MM.1S (cell line): ENCODE data around the gene CDH12.

Experiments used
- DNase-seq: peaks from one replicate; pipeline ENCODE4 v3.0.0-alpha.2; 2015
- H2AFZ ChIP-seq: fragments of 300-600 bp; sonication (generic); 2 replicates; pipeline ENCODE4 v1.6.0; 2016; ENCODE audit warnings: antibody characterized with exemption, low read length
- H3F3A ChIP-seq: fragments of 300-600 bp; sonication (generic); 2 replicates; pipeline ENCODE4 v1.6.1; 2016; ENCODE audit warnings: mild to moderate bottlenecking, antibody characterized with exemption, low read length, moderate library complexity, mixed read lengths; ENCODE audit not compliant: insufficient read depth
- H3K27ac ChIP-seq: fragments of 300-600 bp; sonication (generic); 2 replicates; pipeline ENCODE4 v1.5.1; 2016; ENCODE audit warnings: mild to moderate bottlenecking, low read length
- H3K27me3 ChIP-seq: fragments of 300-600 bp; sonication (generic); replicated peaks from 2 replicates; pipeline ENCODE4 v1.6.0; 2016; ENCODE audit warnings: low read length; ENCODE audit not compliant: insufficient read depth
- H3K36me3 ChIP-seq: fragments of 300-600 bp; sonication (generic); replicated peaks from 2 replicates; pipeline ENCODE4 v1.6.1; 2016; ENCODE audit warnings: mild to moderate bottlenecking, low read length, mixed read lengths; ENCODE audit not compliant: insufficient read depth
- H3K4me1 ChIP-seq: fragments of 300-600 bp; sonication (generic); 2 replicates; pipeline ENCODE4 v1.6.1; 2016; ENCODE audit warnings: low read length, mixed read lengths
- H3K4me2 ChIP-seq: fragments of 300-600 bp; sonication (generic); 2 replicates; pipeline ENCODE4 v1.6.0; 2016; ENCODE audit warnings: low read depth, low read length
- H3K4me3 ChIP-seq: fragments of 300-600 bp; sonication (generic); 2 replicates; pipeline ENCODE4 v1.5.1; 2016; ENCODE audit warnings: low read length, mixed read lengths
- H3K79me2 ChIP-seq: fragments of 300-600 bp; sonication (generic); 2 replicates; pipeline ENCODE4 v1.6.1; 2016; ENCODE audit warnings: mixed run types, low read length, mixed read lengths
- H3K9ac ChIP-seq: fragments of 300-600 bp; sonication (generic); 2 replicates; pipeline ENCODE4 v1.6.1; 2016; ENCODE audit warnings: low read length, mixed read lengths
- H3K9me2 ChIP-seq: fragments of 300-600 bp; sonication (generic); replicated peaks from 2 replicates; pipeline ENCODE4 v1.6.1; 2016; ENCODE audit warnings: mild to moderate bottlenecking, low read length, mixed read lengths; ENCODE audit not compliant: insufficient read depth
- H3K9me3 ChIP-seq: fragments of 300-600 bp; sonication (generic); replicated peaks from 2 replicates; pipeline ENCODE4 v1.6.1; 2016; ENCODE audit warnings: mild to moderate bottlenecking, low read length, mixed read lengths; ENCODE audit not compliant: insufficient read depth
- H4K20me1 ChIP-seq: fragments of 300-600 bp; sonication (generic); 2 replicates; pipeline ENCODE4 v1.6.1; 2016; ENCODE audit warnings: mild to moderate bottlenecking, low read length, moderate library complexity, mixed read lengths; ENCODE audit not compliant: insufficient read depth
- EZH2 ChIP-seq: fragments of 300-600 bp; sonication (generic); optimal IDR thresholded peaks from 2 replicates; pipeline ENCODE3; 2017; ENCODE audit warnings: low read depth, mild to moderate bottlenecking, antibody characterized with exemption, low read length, mixed read lengths
- EZH2phosphoT487 ChIP-seq: fragments of 300-600 bp; sonication (generic); IDR thresholded peaks from 2 replicates; pipeline ENCODE4 v1.6.1; 2018; ENCODE audit warnings: antibody characterized with exemption, low read length
- TF ChIP-seq, protein P1 (sequence below): fragments of 300-600 bp; sonication (generic); IDR thresholded peaks from 2 replicates; pipeline ENCODE4 v1.5.1; 2016; ENCODE audit warnings: antibody characterized with exemption, low read length, mixed read lengths

The CDH12 gene

DNA sequence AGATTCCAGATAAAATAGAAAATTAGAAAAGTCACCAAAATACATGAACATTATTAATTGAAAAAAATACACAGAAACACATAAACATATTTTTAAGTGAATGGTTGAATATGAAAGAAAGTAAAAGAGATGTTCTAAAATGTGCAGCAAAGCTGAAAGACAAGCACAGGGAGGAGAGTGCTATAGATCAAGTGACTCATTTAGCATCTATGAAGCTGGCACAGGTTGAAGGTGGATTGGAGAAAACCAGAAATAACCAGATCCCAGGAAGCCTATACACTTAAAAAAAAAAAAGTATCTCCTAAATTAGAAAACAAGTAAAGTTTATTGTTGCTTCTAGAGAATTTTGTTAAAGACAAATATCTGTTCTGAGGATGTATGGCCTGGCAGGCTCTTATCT is 338.9 kb downstream of the CDH12 start:
- DNase-seq: no peak
- TF ChIP-seq EZH2 (no peak), EZH2phosphoT487 (no peak)
- TF ChIP-seq, protein P1, sequence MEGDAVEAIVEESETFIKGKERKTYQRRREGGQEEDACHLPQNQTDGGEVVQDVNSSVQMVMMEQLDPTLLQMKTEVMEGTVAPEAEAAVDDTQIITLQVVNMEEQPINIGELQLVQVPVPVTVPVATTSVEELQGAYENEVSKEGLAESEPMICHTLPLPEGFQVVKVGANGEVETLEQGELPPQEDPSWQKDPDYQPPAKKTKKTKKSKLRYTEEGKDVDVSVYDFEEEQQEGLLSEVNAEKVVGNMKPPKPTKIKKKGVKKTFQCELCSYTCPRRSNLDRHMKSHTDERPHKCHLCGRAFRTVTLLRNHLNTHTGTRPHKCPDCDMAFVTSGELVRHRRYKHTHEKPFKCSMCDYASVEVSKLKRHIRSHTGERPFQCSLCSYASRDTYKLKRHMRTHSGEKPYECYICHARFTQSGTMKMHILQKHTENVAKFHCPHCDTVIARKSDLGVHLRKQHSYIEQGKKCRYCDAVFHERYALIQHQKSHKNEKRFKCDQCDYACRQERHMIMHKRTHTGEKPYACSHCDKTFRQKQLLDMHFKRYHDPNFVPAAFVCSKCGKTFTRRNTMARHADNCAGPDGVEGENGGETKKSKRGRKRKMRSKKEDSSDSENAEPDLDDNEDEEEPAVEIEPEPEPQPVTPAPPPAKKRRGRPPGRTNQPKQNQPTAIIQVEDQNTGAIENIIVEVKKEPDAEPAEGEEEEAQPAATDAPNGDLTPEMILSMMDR: no peak
- Histone ChIP-seq H3K27me3 (no peaks in the 10 kb centered on the region), H3K4me1 (no peaks in the 10 kb centered on the region), H3K9me2 (no peaks in the 10 kb centered on the region), H3K4me3 (no peak overlapping the region), H3K9ac (no peak overlapping the region), H2AFZ (no peak overlapping the region), H3K4me2 (no peak overlapping the region), H3K79me2 (no peaks in the 10 kb centered on the region), H3K27ac (no peak overlapping the region), H4K20me1 (no peaks in the 10 kb centered on the region), H3K36me3 (no peaks in the 10 kb centered on the region), H3K9me3 (no peaks in the 10 kb centered on the region), H3F3A (no peaks in the 10 kb centered on the region)

DNA sequence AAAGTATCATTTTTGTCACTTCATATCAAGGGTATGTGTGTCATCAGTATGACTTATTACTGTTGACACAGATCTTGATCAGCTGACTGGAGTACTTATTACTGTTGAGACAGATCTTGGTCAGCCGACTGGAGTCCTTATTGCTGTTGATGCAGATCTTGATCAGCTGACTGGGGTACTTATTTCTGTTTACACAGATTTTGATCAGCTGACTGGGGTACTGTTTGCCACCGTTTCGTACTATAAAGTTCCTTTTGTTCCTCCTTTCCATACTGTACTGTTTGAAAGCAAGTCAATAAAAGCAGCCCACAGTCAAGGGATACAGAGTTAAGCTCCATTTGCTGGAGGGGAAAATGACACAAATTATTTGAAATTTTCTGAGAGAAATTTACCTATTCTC is 347.3 kb downstream of the CDH12 start:
- H3K27me3 ChIP-seq: no peaks in the 10 kb centered on the region
- H3K9me3 ChIP-seq: no peaks in the 10 kb centered on the region
- no peak overlapping the region for H2AFZ ChIP-seq
- H3K36me3 ChIP-seq: no peaks in the 10 kb centered on the region
- no peaks in the 10 kb centered on the region for H3K79me2 ChIP-seq
- no peak overlapping the region for H3K4me2 ChIP-seq
- no peaks in the 10 kb centered on the region for H3F3A ChIP-seq
- no peaks in the 10 kb centered on the region for H3K9me2 ChIP-seq
- no peak for TF ChIP-seq EZH2
- no peak for TF ChIP-seq EZH2phosphoT487
- TF ChIP-seq, protein P1: no peak
- no peak overlapping the region for H3K27ac ChIP-seq
- H4K20me1 ChIP-seq: no peaks in the 10 kb centered on the region
- H3K4me3 ChIP-seq: no peak overlapping the region
- DNase-seq: no peak
- no peaks in the 10 kb centered on the region for H3K4me1 ChIP-seq
- no peak overlapping the region for H3K9ac ChIP-seq

DNA sequence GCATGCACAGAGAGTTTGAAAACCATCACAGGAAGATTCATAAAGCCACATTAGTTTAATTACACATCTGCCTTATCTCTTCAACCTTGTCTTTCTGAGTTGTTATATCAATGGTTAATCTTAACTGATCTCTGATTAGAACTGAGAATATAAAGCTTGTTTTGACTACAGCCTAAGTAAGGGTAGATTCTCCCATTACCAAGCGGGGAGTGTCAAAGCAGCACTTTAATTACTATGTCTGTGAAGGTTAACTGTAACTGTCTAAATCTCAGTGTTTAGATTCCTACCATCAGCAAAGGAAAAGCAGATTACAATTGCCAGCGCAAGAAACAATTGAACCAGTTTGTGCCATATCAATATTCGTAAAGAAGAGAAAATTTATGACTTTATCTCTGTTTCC is 348.7 kb downstream of the CDH12 start:
- Histone ChIP-seq H3K36me3 (no peaks in the 10 kb centered on the region), H3K79me2 (no peaks in the 10 kb centered on the region), H3K4me3 (no peak overlapping the region), H2AFZ (0 out of 2 replicates have a peak overlapping the region, but pooled peaks have one; percentile 12), H3K27me3 (no peaks in the 10 kb centered on the region), H4K20me1 (no peaks in the 10 kb centered on the region), H3K9ac (no peak overlapping the region), H3F3A (no peaks in the 10 kb centered on the region), H3K9me2 (no peaks in the 10 kb centered on the region), H3K4me2 (no peak overlapping the region), H3K4me1 (no peaks in the 10 kb centered on the region), H3K27ac (no peak overlapping the region), H3K9me3 (no peaks in the 10 kb centered on the region)
- DNase-seq: no peak
- TF ChIP-seq EZH2phosphoT487 (no peak), EZH2 (no peak)
- TF ChIP-seq, protein P1: no peak
